Measurements from ENCODE around the gene OR52M1. TPM values are rescaled to one million over a fixed set of nuclear protein-coding genes. Genes with fewer than 3 reads are reported as not detected.

OR52M1 gene
- total and polyA plus RNA-seq, 2 of the 13 experiments (the other 11 are each of a cell fraction or from before 2014, with no cell fraction given): not detected

DNA sequence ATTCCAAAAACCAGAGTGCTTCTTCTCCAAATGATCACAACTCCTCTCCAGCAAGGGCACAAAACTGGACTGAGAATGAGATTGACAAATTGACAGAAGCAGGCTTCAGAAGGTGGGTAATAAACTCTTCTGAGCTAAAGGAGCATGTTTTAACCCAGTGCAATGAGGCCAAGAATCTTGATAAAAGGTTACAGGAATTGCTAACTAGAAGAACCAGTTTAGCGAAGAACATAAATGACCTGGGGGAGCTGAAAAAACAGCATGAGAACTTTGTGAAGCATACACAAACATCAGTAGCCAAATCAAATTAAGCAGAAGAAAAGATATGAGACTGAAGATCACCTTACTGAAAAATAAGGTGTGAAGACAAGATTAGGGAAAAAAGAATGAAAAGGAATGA lies 15.5 kb downstream of the OR52M1 start:
- ATAC-seq (no peak), DNase-seq (ENCODE audit: low spot score) (no peak), FAIRE-seq (no peak)
- no peaks in the 10 kb centered on the region for H4K20me1 ChIP-seq (ENCODE audit: insufficient read depth, low read length)
- no peak overlapping the region for H3K4me3 ChIP-seq (replicated peaks in 1 of 3; ENCODE audit: insufficient read depth in 1 of 3, low read depth in 2 of 3, low read length in 3 of 3)
- H2AFZ ChIP-seq (ENCODE audit: low read length): no peak overlapping the region
- no peaks in the 10 kb centered on the region for H3K9me3 ChIP-seq (ENCODE audit: low read length)
- no peak for TF ChIP-seq POLR2AphosphoS2 (IDR thresholded peaks at IDR 0.05; ENCODE audit: low read depth, low read length)
- TF ChIP-seq RAD21 (CRISPR knock-in tag; IDR thresholded peaks at IDR 0.05): no peak
- TF ChIP-seq KDM1A (CRISPR knock-in tag; IDR thresholded peaks at IDR 0.05): no peak
- no peak for TF ChIP-seq ZNF333 (CRISPR knock-in tag; IDR thresholded peaks at IDR 0.05; ENCODE audit: borderline replicate concordance)
- no peak for TF ChIP-seq MED8 (CRISPR knock-in tag; IDR thresholded peaks at IDR 0.05; ENCODE audit: insufficient replicate concordance)
- TF ChIP-seq ZNF562 (CRISPR knock-in tag; IDR thresholded peaks at IDR 0.05; ENCODE audit: borderline replicate concordance): no peak
- TF ChIP-seq SAP130 (CRISPR knock-in tag; IDR thresholded peaks at IDR 0.05; ENCODE audit: low read depth): no peak
- no peak for TF ChIP-seq AGO1 (IDR thresholded peaks at IDR 0.05; ENCODE audit: low read depth, low read length, poor library complexity, severe bottlenecking)
- TF ChIP-seq, protein P1, sequence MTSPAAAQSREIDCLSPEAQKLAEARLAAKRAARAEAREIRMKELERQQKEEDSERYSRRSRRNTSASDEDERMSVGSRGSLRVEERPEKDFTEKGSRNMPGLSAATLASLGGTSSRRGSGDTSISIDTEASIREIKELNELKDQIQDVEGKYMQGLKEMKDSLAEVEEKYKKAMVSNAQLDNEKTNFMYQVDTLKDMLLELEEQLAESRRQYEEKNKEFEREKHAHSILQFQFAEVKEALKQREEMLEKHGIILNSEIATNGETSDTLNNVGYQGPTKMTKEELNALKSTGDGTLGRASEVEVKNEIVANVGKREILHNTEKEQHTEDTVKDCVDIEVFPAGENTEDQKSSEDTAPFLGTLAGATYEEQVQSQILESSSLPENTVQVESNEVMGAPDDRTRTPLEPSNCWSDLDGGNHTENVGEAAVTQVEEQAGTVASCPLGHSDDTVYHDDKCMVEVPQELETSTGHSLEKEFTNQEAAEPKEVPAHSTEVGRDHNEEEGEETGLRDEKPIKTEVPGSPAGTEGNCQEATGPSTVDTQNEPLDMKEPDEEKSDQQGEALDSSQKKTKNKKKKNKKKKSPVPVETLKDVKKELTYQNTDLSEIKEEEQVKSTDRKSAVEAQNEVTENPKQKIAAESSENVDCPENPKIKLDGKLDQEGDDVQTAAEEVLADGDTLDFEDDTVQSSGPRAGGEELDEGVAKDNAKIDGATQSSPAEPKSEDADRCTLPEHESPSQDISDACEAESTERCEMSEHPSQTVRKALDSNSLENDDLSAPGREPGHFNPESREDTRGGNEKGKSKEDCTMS (CRISPR knock-in tag; conservative IDR thresholded peaks at IDR 0.05): no peak
- TF ChIP-seq KLF13 (CRISPR knock-in tag; IDR thresholded peaks at IDR 0.05): no peak
- no peak for TF ChIP-seq NR2F6 (IDR thresholded peaks at IDR 0.05)
- no peak for TF ChIP-seq NR2F6 (CRISPR knock-in tag; IDR thresholded peaks at IDR 0.05)
- no peak for TF ChIP-seq KDM4B (CRISPR knock-in tag; IDR thresholded peaks at IDR 0.05)
- no peaks in the 10 kb centered on the region for H3K36me3 ChIP-seq (replicated peaks in 1 of 2; ENCODE audit: control insufficient read depth in 1 of 2, insufficient read depth in 2 of 2, low read length in 2 of 2)
- H3K79me2 ChIP-seq (ENCODE audit: insufficient read depth, low read length): no peaks in the 10 kb centered on the region
- no peak overlapping the region for H3K27ac ChIP-seq (ENCODE audit: extremely low read length, insufficient read depth, low read length)
- no peaks in the 10 kb centered on the region for H3K27me3 ChIP-seq (ENCODE audit: control insufficient read depth in 1 of 2, insufficient read depth in 2 of 2, low read length in 2 of 2)
- BruUV-seq (replicated peaks): no TSS peak
- WGBS (ENCODE audit: low lambda C conversion rate): 35% methylated on average over 1 of the region's 1 CpG
- H3K4me1 ChIP-seq (ENCODE audit: insufficient read depth, low read length): no peaks in the 10 kb centered on the region
- ChIA-PET POLR2A (no interaction called here), CTCF (ENCODE audit: low intra/inter-chr PET ratio, low total read pairs) (no interaction called here)
- intact Hi-C loops (cut with micrococcal nuclease; ENCODE audit: unreplicated experiment) (no loop called here), in situ Hi-C loops (cut with HindIII; ENCODE audit: extremely low pct_ligation_motif_present, low pct_unique_long_range_greater_than_20kb) (no loop called here)
- no peak overlapping the region for H3K9ac ChIP-seq (ENCODE audit: insufficient read depth, low read depth, low read length)
- no peak overlapping the region for H3K4me2 ChIP-seq (ENCODE audit: low read depth, low read length)

Data from HepG2 (cell line).